ENCODE results near the gene ZNF536. TPM values are rescaled to one million over a fixed set of nuclear protein-coding genes. Genes with fewer than 3 reads are reported as not detected.

Gene ZNF536
- total and polyA plus RNA-seq, 2 donors (not counting 3 experiments of a cell fraction or from before 2014, with no cell fraction given): not detected

- intact Hi-C loops (cut with micrococcal nuclease) (no loop called here), dilution Hi-C loops (cut with MboI; ENCODE audit: extremely low pct_ligation_motif_present, low sequenced_read_pairs) (no loop called here)
Measured at GRCh38 chr19:30521937-30522336, 149.8 kb downstream of the ZNF536 start.

More at GRCh38 chr19:30521937-30522336, 149.8 kb downstream of the ZNF536 start:
- Histone ChIP-seq H3K36me3 (ENCODE audit: control insufficient read depth in 2 of 2, extremely low read depth in 1 of 2, insufficient read depth in 2 of 2, low read length in 2 of 2) (no peaks in the 10 kb centered on the region), H3K9me3 (replicated peaks; ENCODE audit: control insufficient read depth, insufficient read depth, low read length) (peaks cover 5% of the 10 kb centered on the region), H2AFZ (ENCODE audit: low read depth, low read length) (no peak overlapping the region), H3K4me1 (ENCODE audit: control insufficient read depth, extremely low read depth, insufficient read depth, low read length) (no peaks in the 10 kb centered on the region), H4K20me1 (replicated peaks; ENCODE audit: control insufficient read depth, extremely low read depth, insufficient read depth, low read length) (no peaks in the 10 kb centered on the region), H3K4me2 (ENCODE audit: insufficient read depth, low read length) (no peak overlapping the region), H3K27me3 (ENCODE audit: control insufficient read depth in 2 of 2, insufficient read depth in 2 of 2, low read length in 2 of 2) (no peaks in the 10 kb centered on the region), H3K27ac (ENCODE audit: insufficient read depth, low read depth, low read length) (no peak overlapping the region), H3K9ac (replicated peaks; ENCODE audit: extremely low read depth, insufficient read depth, low read length) (no peak overlapping the region), H3K4me3 (replicated peaks in 1 of 3; ENCODE audit: insufficient read depth in 1 of 3, low read depth in 1 of 3, low read length in 3 of 3) (no peak overlapping the region), H3K79me2 (ENCODE audit: control insufficient read depth, insufficient read depth, low read length) (no peaks in the 10 kb centered on the region), H3K9me1 (replicated peaks; ENCODE audit: control insufficient read depth, extremely low read depth, insufficient read depth, low read length) (no peaks in the 10 kb centered on the region)
- POLR2A ChIA-PET: no interaction called here
- no TSS peak for BruUV-seq (replicated peaks)
- DNase-seq (ENCODE audit: low read depth, low spot score) (no peak), FAIRE-seq (no peak)
- no peak for TF ChIP-seq CTCF (IDR thresholded peaks at IDR 0.05; ENCODE audit: extremely low read depth in 1 of 2, insufficient read depth in 1 of 2, low read depth in 1 of 2, low read length in 2 of 2)
- TF ChIP-seq FOS (IDR thresholded peaks at IDR 0.05; ENCODE audit: borderline replicate concordance, insufficient read depth, low read length): no peak
- no peak for TF ChIP-seq EZH2 (IDR thresholded peaks at IDR 0.05; ENCODE audit: borderline replicate concordance, low read depth, low read length, severe bottlenecking)
- no peak for TF ChIP-seq JUN (IDR thresholded peaks at IDR 0.05; ENCODE audit: borderline replicate concordance, insufficient read depth, insufficient read length, low read depth)
- no peak for TF ChIP-seq POLR2AphosphoS5 (IDR thresholded peaks at IDR 0.05; ENCODE audit: insufficient read depth, low read depth, low read length)
- TF ChIP-seq MAX (IDR thresholded peaks at IDR 0.05; ENCODE audit: insufficient read depth, insufficient read length): no peak
- no peak for TF ChIP-seq MYC (IDR thresholded peaks at IDR 0.05; ENCODE audit: low read depth, low read length)
- CTCF ChIA-PET: no interaction called here
